HepG2 (cell line): ENCODE measurements around the gene SERTAD1. TPM values are rescaled to one million over a fixed set of nuclear protein-coding genes. Genes with fewer than 3 reads are reported as not detected.

ENCODE experiments used
- AGO2 ChIP-seq: fragments of 200-400 bp; formaldehyde crosslinking; optimal IDR thresholded peaks from 2 replicates; pipeline ENCODE3; 2017; ENCODE audit warnings: mild to moderate bottlenecking, low read depth, low read length, moderate library complexity
- BORCS8-MEF2B ChIP-seq: sonication (generic); formaldehyde crosslinking; IDR thresholded peaks from 2 replicates; pipeline ENCODE4 v1.8.0; 2022; ENCODE audit warnings: mild to moderate bottlenecking, missing genetic modification reagents
- CREB3 ChIP-seq: sonication (generic); formaldehyde crosslinking; IDR thresholded peaks from 2 replicates; pipeline ENCODE4 v1.5.0; 2020; ENCODE audit warnings: missing genetic modification reagents
- MBNL3 ChIP-seq: fragments of 250-450 bp; sonication (Bioruptor Pico); conservative IDR thresholded peaks from 2 replicates; pipeline ENCODE4 v1.8.0; 2022; ENCODE audit warnings: mild to moderate bottlenecking, inconsistent platforms
- NFIB ChIP-seq: sonication (generic); formaldehyde crosslinking; IDR thresholded peaks from 2 replicates; pipeline ENCODE4 v1.9.0; 2021; ENCODE audit warnings: missing genetic modification reagents, mild to moderate bottlenecking, borderline replicate concordance
- PBX2 ChIP-seq: IDR thresholded peaks from 2 replicates; pipeline ENCODE4 v1.6.1; 2016; ENCODE audit warnings: control low read depth
- PCBP1 ChIP-seq: fragments of 200-400 bp; formaldehyde crosslinking; IDR thresholded peaks from 2 replicates; pipeline ENCODE4 v1.6.1; 2017; ENCODE audit warnings: mild to moderate bottlenecking, low read depth, low read length, borderline replicate concordance
- PHF5A ChIP-seq: IDR thresholded peaks from one replicate; pipeline ENCODE4 v1.6.1; 2018; ENCODE audit warnings: low read depth, missing genetic modification reagents; ENCODE audit not compliant: unreplicated experiment
- RFX1 ChIP-seq: fragments of 450-650 bp; IDR thresholded peaks from 2 replicates; pipeline ENCODE4 v1.6.1; 2017
- SMAD9 ChIP-seq: sonication (generic); formaldehyde crosslinking; IDR thresholded peaks from 2 replicates; pipeline ENCODE4 v1.5.1; 2020; ENCODE audit warnings: mild to moderate bottlenecking, missing genetic modification reagents
- SRSF1 ChIP-seq: fragments of 200-400 bp; formaldehyde crosslinking; optimal IDR thresholded peaks from 2 replicates; pipeline ENCODE3; 2017; ENCODE audit warnings: mild to moderate bottlenecking, low read depth, low read length, moderate library complexity
- TFE3 ChIP-seq: IDR thresholded peaks from 2 replicates; pipeline ENCODE4 v1.6.1; 2016
- ZHX2 ChIP-seq, 2 experiments: sonication (generic) in 1 of 2; formaldehyde crosslinking in 1 of 2; IDR thresholded peaks; 2 replicates each; pipeline versions ENCODE4 v1.6.1 to v1.9.0; 2014 to 2022; ENCODE audit warnings: antibody characterized with exemption in 1 of 2, borderline replicate concordance in 1 of 2, inconsistent platforms in 1 of 2, low read depth in 1 of 2, missing genetic modification reagents in 1 of 2
- ZNF282 ChIP-seq: fragments of 450-650 bp; IDR thresholded peaks from 2 replicates; pipeline ENCODE4 v1.6.1; 2018; ENCODE audit not compliant: partially characterized antibody
- ZNF333 ChIP-seq: sonication (generic); formaldehyde crosslinking; IDR thresholded peaks from 2 replicates; pipeline ENCODE4 v1.4.0; 2020; ENCODE audit warnings: mild to moderate bottlenecking, missing genetic modification reagents, borderline replicate concordance
- ZNF784 ChIP-seq: sonication (generic); formaldehyde crosslinking; IDR thresholded peaks from 2 replicates; pipeline ENCODE4 v1.5.1; 2020; ENCODE audit warnings: missing genetic modification reagents, mild to moderate bottlenecking, borderline replicate concordance
- ZNF790 ChIP-seq: sonication (generic); formaldehyde crosslinking; IDR thresholded peaks from 2 replicates; pipeline ENCODE4 v1.8.0; 2022; ENCODE audit warnings: missing genetic modification reagents, mild to moderate bottlenecking, borderline replicate concordance
- polyA plus RNA-seq, 8 experiments: library from polyadenylated mRNA; depleted of rRNA in 3 of 8; stranded (reverse) in 7 of 8; unstranded in 1 of 8; fragments of >200 nt; fragmentation: Illumina TruSeq in 4 of 8; extraction: Trizol in 4 of 8; gene quantifications; 2 replicates each; pipeline versions ENCODE4 v1.2.1 to v1.2.3, GENCODE V29; 2011 to 2016; ENCODE audit warnings: low read depth in 4 of 8, missing spikeins in 1 of 8, mixed read lengths in 1 of 8; ENCODE audit not compliant: insufficient read depth in 1 of 8
- total RNA-seq, 5 experiments: library from RNA; depleted of rRNA; stranded (reverse); fragments of >200 nt; fragmentation: Illumina TruSeq; extraction: Trizol; gene quantifications; 2 replicates each; pipeline ENCODE4 v1.2.3, GENCODE V29; 2016; ENCODE audit warnings: low read depth in 1 of 5

Gene SERTAD1
- total and polyA plus RNA-seq, 2 of the 13 experiments (the other 11 are each of a cell fraction or from before 2014, with no cell fraction given) = 4.3 to 4.5 TPM

- TF ChIP-seq ZNF282 (no peak), ZNF784 (CRISPR knock-in tag) (no peak), PCBP1 (peak; percentile 89; the same call in 1 of the 2 replicates), AGO2 (peak; percentile 79), SMAD9 (CRISPR knock-in tag) (no peak), TFE3 (CRISPR knock-in tag) (no peak), ZNF790 (CRISPR knock-in tag) (no peak; the same call in 1 of the 2 replicates), ZHX2 (IDR thresholded peaks at IDR 0.05; ENCODE audit: low read depth) (no peak), ZHX2 (CRISPR knock-in tag; IDR thresholded peaks at IDR 0.05; ENCODE audit: borderline replicate concordance) (no peak), MBNL3 (CRISPR knock-in tag) (no peak), CREB3 (no peak), PBX2 (CRISPR knock-in tag) (no peak), ZNF333 (CRISPR knock-in tag) (no peak), SRSF1 (peak; percentile 44), NFIB (CRISPR knock-in tag) (no peak), PHF5A (CRISPR knock-in tag) (no peak), BORCS8-MEF2B (CRISPR knock-in tag) (no peak; the same call in 1 of the 2 replicates), RFX1 (no peak)
Observed at GRCh38 chr19:40443131-40443999, 17.6 kb upstream of the SERTAD1 start (continued).
